ENCODE measurements around the gene KCNJ6.

DNA sequence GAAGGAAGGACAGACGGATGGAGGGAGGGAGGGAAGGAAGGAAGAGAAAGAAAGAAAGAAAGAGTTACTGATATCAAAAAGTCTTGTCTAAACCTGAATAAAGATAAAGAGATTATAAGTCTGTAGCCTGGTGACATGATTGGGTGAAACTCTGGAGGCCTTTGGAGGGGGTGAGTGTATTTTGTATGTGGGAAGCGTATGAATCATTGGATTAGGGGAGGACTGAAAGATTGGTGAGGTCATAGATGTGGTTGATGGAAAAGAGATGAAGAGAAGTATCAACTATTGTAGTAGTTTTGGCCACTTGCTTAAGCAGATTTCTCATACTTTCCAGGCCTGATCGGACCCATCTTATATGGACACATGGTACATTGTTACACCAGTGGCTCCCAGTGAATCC lies 11.5 kb upstream of the KCNJ6 start:
- TF ChIP-seq, protein P1, sequence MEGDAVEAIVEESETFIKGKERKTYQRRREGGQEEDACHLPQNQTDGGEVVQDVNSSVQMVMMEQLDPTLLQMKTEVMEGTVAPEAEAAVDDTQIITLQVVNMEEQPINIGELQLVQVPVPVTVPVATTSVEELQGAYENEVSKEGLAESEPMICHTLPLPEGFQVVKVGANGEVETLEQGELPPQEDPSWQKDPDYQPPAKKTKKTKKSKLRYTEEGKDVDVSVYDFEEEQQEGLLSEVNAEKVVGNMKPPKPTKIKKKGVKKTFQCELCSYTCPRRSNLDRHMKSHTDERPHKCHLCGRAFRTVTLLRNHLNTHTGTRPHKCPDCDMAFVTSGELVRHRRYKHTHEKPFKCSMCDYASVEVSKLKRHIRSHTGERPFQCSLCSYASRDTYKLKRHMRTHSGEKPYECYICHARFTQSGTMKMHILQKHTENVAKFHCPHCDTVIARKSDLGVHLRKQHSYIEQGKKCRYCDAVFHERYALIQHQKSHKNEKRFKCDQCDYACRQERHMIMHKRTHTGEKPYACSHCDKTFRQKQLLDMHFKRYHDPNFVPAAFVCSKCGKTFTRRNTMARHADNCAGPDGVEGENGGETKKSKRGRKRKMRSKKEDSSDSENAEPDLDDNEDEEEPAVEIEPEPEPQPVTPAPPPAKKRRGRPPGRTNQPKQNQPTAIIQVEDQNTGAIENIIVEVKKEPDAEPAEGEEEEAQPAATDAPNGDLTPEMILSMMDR (IDR thresholded peaks at IDR 0.05; ENCODE audit: low read depth, low read length, missing input control), result no peak
- TF ChIP-seq JUND (IDR thresholded peaks at IDR 0.05) (no peak), RAD21 (IDR thresholded peaks at IDR 0.05) (no peak), TAF1 (conservative IDR thresholded peaks at IDR 0.05) (no peak)
- TF ChIP-seq, protein P2, sequence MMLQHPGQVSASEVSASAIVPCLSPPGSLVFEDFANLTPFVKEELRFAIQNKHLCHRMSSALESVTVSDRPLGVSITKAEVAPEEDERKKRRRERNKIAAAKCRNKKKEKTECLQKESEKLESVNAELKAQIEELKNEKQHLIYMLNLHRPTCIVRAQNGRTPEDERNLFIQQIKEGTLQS (IDR thresholded peaks at IDR 0.05), result no peak

All from liver (tissue), 3 donors.